GM18868 (cell line): ENCODE data around the gene HSD17B1.

Experiments used
- ATAC-seq: cut with Tn5 transposase; IDR thresholded peaks from one replicate; pipeline ENCODE4 v1.9.1; 2021; ENCODE audit warnings: mild to moderate bottlenecking, moderate library complexity; ENCODE audit not compliant: unreplicated experiment

HSD17B1 gene

DNA sequence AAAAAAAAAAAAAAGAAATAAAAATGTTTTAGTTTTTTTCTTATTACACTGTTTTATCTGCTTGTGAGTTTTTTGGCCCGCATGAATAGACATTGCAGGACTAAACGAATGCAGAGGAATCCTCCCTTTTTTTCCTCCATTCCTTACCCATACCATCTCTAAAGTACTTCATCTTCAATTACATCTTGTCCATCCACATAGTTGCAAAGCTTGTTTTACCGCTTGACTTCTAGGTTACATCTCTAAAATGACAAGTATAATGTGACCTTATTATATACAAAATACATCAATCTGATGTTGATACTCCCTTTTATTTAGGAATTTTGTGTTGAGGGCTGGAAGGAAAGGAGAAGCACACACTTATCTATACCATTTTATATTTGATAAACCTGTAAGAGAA lies 43.7 kb downstream of the HSD17B1 start:
- ATAC-seq: no peak

DNA sequence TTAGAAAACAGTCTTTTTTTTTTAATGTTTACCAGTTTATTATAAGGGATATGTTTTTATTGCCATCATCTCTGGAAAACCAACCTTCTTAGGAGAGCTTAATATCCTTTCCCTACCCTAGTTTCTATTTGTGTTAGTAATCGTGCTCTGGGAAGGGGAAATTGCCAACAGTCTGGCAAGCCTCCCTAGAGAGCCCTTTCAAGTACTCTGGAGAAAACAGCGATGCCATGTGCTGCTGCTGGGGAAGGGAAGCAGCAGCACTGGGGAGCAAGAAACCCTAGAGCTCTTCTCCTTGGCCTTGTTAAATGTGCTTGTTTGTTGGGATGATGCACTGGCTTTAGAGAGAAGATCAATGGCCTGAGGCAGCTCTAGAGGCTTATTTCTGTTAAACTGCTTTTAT lies 46.2 kb downstream of the HSD17B1 start:
- ATAC-seq: no peak

- ATAC-seq: no peak
Measured at GRCh38 chr17:42603318-42603717, 50.6 kb downstream of the HSD17B1 start.
